ENCODE results near the gene NELL1.

GRCh38 chr11:20729597-20730105, 60.3 kb downstream of the NELL1 start:
- no peak for TF ChIP-seq FOXA1 (IDR thresholded peaks at IDR 0.05)
- no peak for TF ChIP-seq PKNOX1 (IDR thresholded peaks at IDR 0.05)
- no peak for TF ChIP-seq LEF1 (IDR thresholded peaks at IDR 0.05; ENCODE audit: borderline replicate concordance)
- no peak for TF ChIP-seq L3MBTL2 (conservative IDR thresholded peaks at IDR 0.05)
- no peak for TF ChIP-seq FOXM1 (IDR thresholded peaks at IDR 0.05; ENCODE audit: borderline replicate concordance)
- TF ChIP-seq SUZ12 (IDR thresholded peaks at IDR 0.05): no peak
- no peak for TF ChIP-seq NFRKB (IDR thresholded peaks at IDR 0.05)
- TF ChIP-seq SP1 (IDR thresholded peaks at IDR 0.05): no peak
- no peak for TF ChIP-seq TARDBP (IDR thresholded peaks at IDR 0.05)

Measured in HEK293T (cell line).